Measurements from ENCODE around the gene PKP4. TPM values are rescaled to one million over a fixed set of nuclear protein-coding genes. Genes with fewer than 3 reads are reported as not detected.

Gene PKP4
- total and polyA plus RNA-seq, 3 donors from 2014 or later: 42.5 to 60.5 (median 60.0) TPM

- no peak for TF ChIP-seq CTCF (IDR thresholded peaks at IDR 0.05)
- no peaks in the 10 kb centered on the region for H3K36me3 ChIP-seq (ENCODE audit: low read depth, missing control alignments)
- no peaks in the 10 kb centered on the region for H3K27me3 ChIP-seq
- DNase-seq: no peak
- H3K4me1 ChIP-seq: no peaks in the 10 kb centered on the region
- no peak overlapping the region for H3K27ac ChIP-seq
- intact Hi-C loops (cut with DNase I; ENCODE audit: low total_unique reads): no loop called here
- WGBS, 2 donors: 94 to 96% methylated on average over 5 of the region's 5 CpGs
- no peak overlapping the region for H3K4me3 ChIP-seq
- no peaks in the 10 kb centered on the region for H3K9me3 ChIP-seq
These were observed 57.1 kb downstream of the PKP4 start for GRCh38 chr2:158513841-158514240.

- no peak overlapping the region for H3K27ac ChIP-seq
- H3K27me3 ChIP-seq: no peaks in the 10 kb centered on the region
- TF ChIP-seq POLR2A (IDR thresholded peaks at IDR 0.05) (no peak), CTCF (IDR thresholded peaks at IDR 0.05) (no peak)
- WGBS, 2 donors: 88% methylated on average over 3 of the region's 3 CpGs
- no peaks in the 10 kb centered on the region for H3K4me1 ChIP-seq
- no peaks in the 10 kb centered on the region for H3K36me3 ChIP-seq (ENCODE audit: low read depth, missing control alignments)
- DNase-seq: no peak
- no peaks in the 10 kb centered on the region for H3K9me3 ChIP-seq
- intact Hi-C loops (cut with DNase I; ENCODE audit: low total_unique reads): no loop called here
- no peak overlapping the region for H3K4me3 ChIP-seq
These were observed 61.3 kb downstream of the PKP4 start for GRCh38 chr2:158518084-158518483.

GRCh38 chr2:158519481-158519880 lies 62.7 kb downstream of the PKP4 start:
- WGBS, 2 donors: 93 to 94% methylated on average over 2 of the region's 2 CpGs
- TF ChIP-seq POLR2A (IDR thresholded peaks at IDR 0.05) (no peak), CTCF (IDR thresholded peaks at IDR 0.05) (no peak)
- Histone ChIP-seq H3K9me3 (no peaks in the 10 kb centered on the region), H3K27me3 (no peaks in the 10 kb centered on the region), H3K27ac (no peak overlapping the region), H3K36me3 (ENCODE audit: low read depth, missing control alignments) (no peaks in the 10 kb centered on the region), H3K4me3 (no peak overlapping the region), H3K4me1 (no peaks in the 10 kb centered on the region)
- intact Hi-C loops (cut with DNase I; ENCODE audit: low total_unique reads): no loop called here
- no peak for DNase-seq

GRCh38 chr2:158529379-158530259 lies 72.9 kb downstream of the PKP4 start:
- no peaks in the 10 kb centered on the region for H3K4me1 ChIP-seq
- DNase-seq: no peak
- no peaks in the 10 kb centered on the region for H3K27me3 ChIP-seq
- TF ChIP-seq POLR2A (IDR thresholded peaks at IDR 0.05) (no peak), CTCF (IDR thresholded peaks at IDR 0.05) (no peak)
- no peaks in the 10 kb centered on the region for H3K9me3 ChIP-seq
- 60 to 66% methylated on average over 4 of the region's 4 CpGs for WGBS, 2 donors
- intact Hi-C loops (cut with DNase I; ENCODE audit: low total_unique reads): no loop called here
- no peak overlapping the region for H3K4me3 ChIP-seq
- no peak overlapping the region for H3K27ac ChIP-seq
- no peaks in the 10 kb centered on the region for H3K36me3 ChIP-seq (ENCODE audit: low read depth, missing control alignments)

- Histone ChIP-seq H3K27ac (no peak overlapping the region), H3K36me3 (ENCODE audit: low read depth, missing control alignments) (no peaks in the 10 kb centered on the region), H3K4me3 (no peak overlapping the region), H3K4me1 (no peaks in the 10 kb centered on the region), H3K9me3 (no peaks in the 10 kb centered on the region), H3K27me3 (no peaks in the 10 kb centered on the region)
- intact Hi-C loops (cut with DNase I; ENCODE audit: low total_unique reads): no loop called here
- 93 to 94% methylated on average over 1 of the region's 1 CpG for WGBS, 2 donors
- TF ChIP-seq CTCF (IDR thresholded peaks at IDR 0.05): no peak
- no peak for TF ChIP-seq POLR2A (IDR thresholded peaks at IDR 0.05)
- DNase-seq: no peak
These were observed 74.1 kb downstream of the PKP4 start for GRCh38 chr2:158530829-158531228.
